GM19043 (cell line): ENCODE measurements around the gene UTP15.

Source experiments
- ATAC-seq: cut with Tn5 transposase; IDR thresholded peaks from one replicate; pipeline ENCODE4 v1.9.1; 2021; ENCODE audit warnings: low read depth; ENCODE audit not compliant: unreplicated experiment

UTP15 gene

GRCh38 chr5:73619606-73620333 is 54.2 kb downstream of the UTP15 start:
- no peak for ATAC-seq

GRCh38 chr5:73620334-73620687 is 54.8 kb downstream of the UTP15 start:
- no peak for ATAC-seq

- ATAC-seq: no peak
Measured at GRCh38 chr5:73623060-73623459, 57.5 kb downstream of the UTP15 start.

- ATAC-seq: no peak
Measured at GRCh38 chr5:73623901-73624404, 58.4 kb downstream of the UTP15 start.

GRCh38 chr5:73624888-73625287 is 59.3 kb downstream of the UTP15 start:
- ATAC-seq: no peak

DNA sequence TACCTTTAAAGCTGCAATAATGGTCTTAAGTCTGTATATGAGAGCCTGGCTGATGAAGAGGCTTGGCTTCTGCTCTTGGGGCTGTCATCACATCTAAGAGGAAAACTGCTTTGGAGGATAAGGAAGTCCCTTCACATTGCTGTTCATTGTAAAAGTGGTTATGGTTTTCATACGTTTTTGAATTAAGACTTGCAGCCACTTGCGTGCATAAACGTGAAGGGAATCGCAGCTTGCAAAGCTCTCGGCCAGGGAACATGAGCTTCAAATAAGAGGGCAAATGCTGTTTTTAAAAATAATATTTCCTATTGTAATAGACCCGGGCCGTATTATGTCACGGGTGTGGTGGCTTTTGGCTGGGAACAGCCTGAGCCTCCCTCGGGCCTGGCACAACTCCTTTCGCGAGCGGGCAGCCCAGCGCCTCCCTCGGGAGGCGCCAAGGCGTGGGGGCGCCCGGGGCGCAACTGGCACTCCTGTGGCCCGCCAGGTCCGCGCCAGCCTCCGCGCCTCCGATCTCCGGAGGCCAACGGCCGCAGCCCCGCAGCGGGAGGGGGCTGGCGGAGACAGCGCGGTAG is 59.9 kb downstream of the UTP15 start:
- ATAC-seq: no peak

- ATAC-seq: no peak
Measured at GRCh38 chr5:73625944-73626811, 60.6 kb downstream of the UTP15 start, which contains the start of gene ARHGEF28. Gene ARHGEF28 (plus strand): TSS chr5:73626196. CDS start chr5:73684852, 58,656 bp downstream.

GRCh38 chr5:73626814-73627313 is 61.3 kb downstream of the UTP15 start:
- no peak for ATAC-seq

DNA sequence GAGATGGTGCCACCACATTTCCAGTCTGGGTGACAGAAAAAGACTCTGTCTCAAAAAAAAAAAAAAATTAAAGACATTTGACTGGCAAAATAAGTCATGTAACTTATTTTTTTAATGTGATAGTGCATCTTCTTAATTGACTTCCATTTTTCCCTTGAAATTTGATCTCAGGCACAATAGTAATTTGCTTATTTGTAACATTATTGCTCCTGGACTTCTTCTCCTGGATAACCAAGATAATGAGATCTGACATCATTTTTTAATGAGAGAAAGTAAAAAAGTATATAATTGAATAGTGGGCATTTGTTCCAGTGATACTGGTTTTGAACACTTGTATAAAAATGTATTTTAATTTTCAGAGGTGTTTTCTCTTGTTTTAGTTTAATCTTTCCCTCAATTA is 63.9 kb downstream of the UTP15 start:
- ATAC-seq: no peak

- ATAC-seq: no peak
Measured at GRCh38 chr5:73630765-73631164, 65.2 kb downstream of the UTP15 start.

- ATAC-seq: no peak
Measured at GRCh38 chr5:73631500-73631899, 66.0 kb downstream of the UTP15 start.
